ENCODE measurements around the gene ARHGAP20.

Gene ARHGAP20

DNA sequence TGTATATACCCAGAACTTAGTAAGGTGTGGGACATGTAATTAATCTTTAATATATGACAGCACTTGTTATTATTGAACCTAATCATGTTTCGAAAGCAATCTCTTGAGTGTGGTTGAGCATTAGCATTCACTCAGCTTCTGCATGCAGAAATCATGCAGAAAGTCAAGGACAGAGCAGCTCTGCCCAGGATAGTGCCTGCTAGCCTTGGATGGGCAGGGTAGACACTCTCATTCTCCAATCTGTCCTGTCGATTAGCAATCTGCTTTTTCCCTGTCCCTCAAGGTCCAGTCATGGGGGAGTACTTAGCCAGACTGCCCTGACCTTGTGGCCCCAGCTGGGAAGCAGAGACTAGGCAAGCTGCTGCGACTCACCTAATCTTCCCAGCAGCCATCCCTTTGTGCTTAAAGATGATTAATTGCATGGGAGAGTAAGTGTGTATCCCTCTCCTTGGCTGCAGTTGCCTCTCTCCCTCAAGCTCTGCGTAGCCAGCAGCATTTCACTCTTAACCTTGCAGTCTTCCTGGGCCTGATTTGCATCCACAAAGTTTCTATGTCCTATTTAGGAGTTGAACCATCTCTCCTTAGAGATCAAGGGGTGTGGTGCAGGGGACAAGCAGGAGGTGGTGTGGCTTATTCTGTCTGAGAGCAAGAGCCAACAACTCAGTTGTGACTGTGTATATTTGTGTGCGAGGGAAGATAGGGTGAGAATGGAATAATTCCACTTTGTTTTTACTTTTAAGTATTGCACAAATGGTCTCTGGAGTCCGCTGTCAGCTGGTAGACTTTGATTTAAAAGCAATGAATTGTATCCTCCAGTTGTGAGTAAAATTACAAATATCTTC, 181.1 kb downstream of the ARHGAP20 start:
- Histone ChIP-seq H3K27ac (ENCODE audit: poor library complexity, severe bottlenecking) (no peak overlapping the region), H3K36me3 (ENCODE audit: low read depth) (no peaks in the 10 kb centered on the region), H3K27me3 (ENCODE audit: insufficient read depth, poor library complexity, severe bottlenecking) (no peaks in the 10 kb centered on the region), H3K4me1 (ENCODE audit: insufficient read depth, poor library complexity, severe bottlenecking) (no peaks in the 10 kb centered on the region), H3K9me3 (ENCODE audit: severe bottlenecking) (no peaks in the 10 kb centered on the region), H3K4me3 (ENCODE audit: severe bottlenecking) (no peak overlapping the region)
- TF ChIP-seq, protein P1, sequence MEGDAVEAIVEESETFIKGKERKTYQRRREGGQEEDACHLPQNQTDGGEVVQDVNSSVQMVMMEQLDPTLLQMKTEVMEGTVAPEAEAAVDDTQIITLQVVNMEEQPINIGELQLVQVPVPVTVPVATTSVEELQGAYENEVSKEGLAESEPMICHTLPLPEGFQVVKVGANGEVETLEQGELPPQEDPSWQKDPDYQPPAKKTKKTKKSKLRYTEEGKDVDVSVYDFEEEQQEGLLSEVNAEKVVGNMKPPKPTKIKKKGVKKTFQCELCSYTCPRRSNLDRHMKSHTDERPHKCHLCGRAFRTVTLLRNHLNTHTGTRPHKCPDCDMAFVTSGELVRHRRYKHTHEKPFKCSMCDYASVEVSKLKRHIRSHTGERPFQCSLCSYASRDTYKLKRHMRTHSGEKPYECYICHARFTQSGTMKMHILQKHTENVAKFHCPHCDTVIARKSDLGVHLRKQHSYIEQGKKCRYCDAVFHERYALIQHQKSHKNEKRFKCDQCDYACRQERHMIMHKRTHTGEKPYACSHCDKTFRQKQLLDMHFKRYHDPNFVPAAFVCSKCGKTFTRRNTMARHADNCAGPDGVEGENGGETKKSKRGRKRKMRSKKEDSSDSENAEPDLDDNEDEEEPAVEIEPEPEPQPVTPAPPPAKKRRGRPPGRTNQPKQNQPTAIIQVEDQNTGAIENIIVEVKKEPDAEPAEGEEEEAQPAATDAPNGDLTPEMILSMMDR (IDR thresholded peaks at IDR 0.05; ENCODE audit: poor library complexity, severe bottlenecking): no peak
- ATAC-seq (ENCODE audit: low read depth) (no peak), DNase-seq (ENCODE audit: low spot score) (no peak)

DNA sequence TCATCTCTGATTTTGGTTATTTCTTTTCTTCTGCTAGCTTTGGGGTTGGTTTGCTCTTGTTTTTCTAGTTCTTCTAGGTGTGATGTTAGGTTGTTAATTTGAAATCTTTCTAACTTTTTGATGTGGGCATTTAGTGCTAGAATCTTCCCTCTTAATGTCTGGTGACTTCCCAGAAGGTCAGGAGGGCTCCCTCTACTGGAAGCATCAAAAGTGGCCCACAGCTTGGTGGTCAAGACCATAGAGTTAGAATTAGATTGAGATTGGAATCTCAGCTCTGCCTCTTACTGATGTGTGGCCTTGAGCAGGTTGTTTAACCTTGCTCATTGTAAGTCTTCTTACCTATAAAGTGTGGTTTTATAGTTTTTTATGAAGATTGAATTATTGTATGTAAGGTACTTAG, 183.2 kb downstream of the ARHGAP20 start:
- TF ChIP-seq, protein P1 (IDR thresholded peaks at IDR 0.05; ENCODE audit: poor library complexity, severe bottlenecking): peak; percentile 30
- no peaks in the 10 kb centered on the region for H3K9me3 ChIP-seq (ENCODE audit: severe bottlenecking)
- no peak for ATAC-seq (ENCODE audit: low read depth)
- H3K36me3 ChIP-seq (ENCODE audit: low read depth): no peaks in the 10 kb centered on the region
- no peak for DNase-seq (ENCODE audit: low spot score)
- no peaks in the 10 kb centered on the region for H3K4me1 ChIP-seq (ENCODE audit: insufficient read depth, poor library complexity, severe bottlenecking)
- H3K27ac ChIP-seq (ENCODE audit: poor library complexity, severe bottlenecking): no peak overlapping the region
- H3K27me3 ChIP-seq (ENCODE audit: insufficient read depth, poor library complexity, severe bottlenecking): no peaks in the 10 kb centered on the region
- H3K4me3 ChIP-seq (ENCODE audit: severe bottlenecking): no peak overlapping the region

DNA sequence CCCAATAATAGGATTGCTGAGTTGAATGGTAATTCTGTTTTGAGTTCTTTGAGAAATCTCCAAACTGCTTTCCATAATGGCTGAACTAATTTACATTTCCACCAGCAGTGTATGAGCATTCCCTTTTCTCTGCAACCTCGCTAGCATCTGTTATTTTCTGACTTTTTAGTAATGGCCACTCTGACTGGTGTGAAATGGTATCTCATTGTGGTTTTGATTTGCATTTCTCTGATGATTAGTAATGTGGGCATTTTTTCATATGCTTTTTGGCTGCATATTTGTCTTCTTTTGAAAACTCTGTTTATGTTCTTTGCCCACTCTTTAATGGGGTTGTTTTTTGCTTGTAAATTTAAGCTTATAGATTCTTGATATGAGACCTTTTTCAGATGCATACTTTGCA, 185.1 kb downstream of the ARHGAP20 start:
- Histone ChIP-seq H3K4me3 (ENCODE audit: severe bottlenecking) (no peak overlapping the region), H3K27me3 (ENCODE audit: insufficient read depth, poor library complexity, severe bottlenecking) (no peaks in the 10 kb centered on the region), H3K36me3 (ENCODE audit: low read depth) (no peaks in the 10 kb centered on the region), H3K9me3 (ENCODE audit: severe bottlenecking) (no peaks in the 10 kb centered on the region), H3K27ac (ENCODE audit: poor library complexity, severe bottlenecking) (no peak overlapping the region), H3K4me1 (ENCODE audit: insufficient read depth, poor library complexity, severe bottlenecking) (no peaks in the 10 kb centered on the region)
- ATAC-seq (ENCODE audit: low read depth): no peak
- no peak for DNase-seq (ENCODE audit: low spot score)
- TF ChIP-seq, protein P1 (IDR thresholded peaks at IDR 0.05; ENCODE audit: poor library complexity, severe bottlenecking): no peak

Measured in RWPE2 (cell line).